ENCODE results near the gene IRX4.

IRX4 gene

DNA sequence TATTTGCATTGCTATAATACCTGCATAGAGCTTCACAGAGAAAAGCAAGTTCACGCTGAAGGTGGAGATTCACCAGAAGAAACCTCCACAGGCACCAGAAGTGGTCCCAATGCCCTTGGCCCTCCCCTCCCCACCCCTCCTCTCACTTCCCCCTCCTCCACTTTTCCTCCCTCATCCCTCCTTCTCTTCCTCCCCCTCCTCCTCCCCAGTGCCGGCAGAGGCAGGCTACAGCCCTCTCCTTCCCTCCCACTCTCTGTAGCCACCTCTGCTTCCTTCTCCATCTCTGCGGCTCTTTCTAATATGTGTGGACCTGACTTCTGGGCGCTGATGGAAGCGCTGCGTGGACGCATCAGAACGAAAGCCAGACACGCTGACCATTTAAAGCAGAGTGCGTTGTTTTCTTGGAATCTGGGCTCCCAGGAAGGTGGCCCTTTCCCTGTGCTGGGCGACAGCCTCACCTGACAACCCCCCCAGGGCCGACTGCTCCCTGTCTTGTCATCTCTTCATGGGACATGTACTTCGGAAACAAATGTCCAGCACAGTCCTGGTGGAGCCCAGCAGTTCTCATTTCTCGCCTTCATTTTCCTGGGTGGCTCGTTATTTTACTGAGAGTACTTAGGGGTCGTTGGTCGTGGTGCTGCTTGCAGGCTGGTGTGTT, 52.0 kb downstream of the IRX4 start:
- Histone ChIP-seq H3K27ac (no peak overlapping the region), H3K36me3 (replicated peaks) (no peaks in the 10 kb centered on the region), H3K4me3 (ENCODE audit: low read depth, low read length) (no peak overlapping the region), H3K27me3 (replicated peaks) (peaks cover 2% of the 10 kb centered on the region)
- TF ChIP-seq, protein P1, sequence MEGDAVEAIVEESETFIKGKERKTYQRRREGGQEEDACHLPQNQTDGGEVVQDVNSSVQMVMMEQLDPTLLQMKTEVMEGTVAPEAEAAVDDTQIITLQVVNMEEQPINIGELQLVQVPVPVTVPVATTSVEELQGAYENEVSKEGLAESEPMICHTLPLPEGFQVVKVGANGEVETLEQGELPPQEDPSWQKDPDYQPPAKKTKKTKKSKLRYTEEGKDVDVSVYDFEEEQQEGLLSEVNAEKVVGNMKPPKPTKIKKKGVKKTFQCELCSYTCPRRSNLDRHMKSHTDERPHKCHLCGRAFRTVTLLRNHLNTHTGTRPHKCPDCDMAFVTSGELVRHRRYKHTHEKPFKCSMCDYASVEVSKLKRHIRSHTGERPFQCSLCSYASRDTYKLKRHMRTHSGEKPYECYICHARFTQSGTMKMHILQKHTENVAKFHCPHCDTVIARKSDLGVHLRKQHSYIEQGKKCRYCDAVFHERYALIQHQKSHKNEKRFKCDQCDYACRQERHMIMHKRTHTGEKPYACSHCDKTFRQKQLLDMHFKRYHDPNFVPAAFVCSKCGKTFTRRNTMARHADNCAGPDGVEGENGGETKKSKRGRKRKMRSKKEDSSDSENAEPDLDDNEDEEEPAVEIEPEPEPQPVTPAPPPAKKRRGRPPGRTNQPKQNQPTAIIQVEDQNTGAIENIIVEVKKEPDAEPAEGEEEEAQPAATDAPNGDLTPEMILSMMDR (IDR thresholded peaks at IDR 0.05; ENCODE audit: low read depth, low read length, missing control alignments): no peak
- in situ Hi-C loops (cut with HindIII; ENCODE audit: low pct_ligation_motif_present, low sequenced_read_pairs): no loop called here
- no peak for DNase-seq

- in situ Hi-C loops (cut with HindIII; ENCODE audit: low pct_ligation_motif_present, low sequenced_read_pairs): no loop called here
- no peak overlapping the region for H3K4me3 ChIP-seq (ENCODE audit: low read depth, low read length)
- TF ChIP-seq, protein P1 (IDR thresholded peaks at IDR 0.05; ENCODE audit: low read depth, low read length, missing control alignments): no peak
- H3K36me3 ChIP-seq (replicated peaks): no peaks in the 10 kb centered on the region
- peaks cover 2% of the 10 kb centered on the region for H3K27me3 ChIP-seq (replicated peaks)
- H3K27ac ChIP-seq: no peak overlapping the region
- DNase-seq: no peak
Observed at GRCh38 chr5:1827886-1828397, 54.8 kb downstream of the IRX4 start.
